H1 (cell line): ENCODE data around the gene THUMPD2.

Experiments used
- ASH2L ChIP-seq: fragments of 200-600, 300-600 bp; sonication (generic); IDR thresholded peaks from one replicate; pipeline ENCODE4 v1.7.1; 2017; ENCODE audit warnings: low read length
- ATF3 ChIP-seq: IDR thresholded peaks from 2 replicates; pipeline ENCODE4 v1.6.1; 2011; ENCODE audit warnings: low read depth, mild to moderate bottlenecking, low read length; ENCODE audit not compliant: insufficient read depth
- CBX5 ChIP-seq: fragments of 300-800, 300-1000 bp; sonication (generic); IDR thresholded peaks from 2 replicates; pipeline ENCODE4 v1.7.1; 2016; ENCODE audit warnings: antibody characterized with exemption, low read length, low read depth
- CTCF ChIP-seq, 3 experiments: IDR thresholded peaks; 1 replicate in 2 of 3; 2 replicates in 1 of 3; pipeline versions ENCODE4 v1.5.1 to v1.6.1; 2011; ENCODE audit warnings: low read length in 3 of 3, mild to moderate bottlenecking in 3 of 3, inconsistent platforms in 2 of 3, low read depth in 1 of 3, moderate library complexity in 1 of 3; ENCODE audit not compliant: insufficient read depth in 1 of 3; ENCODE audit errors: control extremely low read depth in 1 of 3
- EZH2 ChIP-seq: fragments of 200-600 bp; sonication (generic); IDR thresholded peaks from 2 replicates; pipeline ENCODE4 v1.7.1; 2012; ENCODE audit warnings: low read depth, mild to moderate bottlenecking, moderate library complexity, low read length, inconsistent platforms; ENCODE audit not compliant: severe bottlenecking
- POLR2A ChIP-seq, 2 experiments: IDR thresholded peaks; 1 replicate in 1 of 2; 2 replicates in 1 of 2; pipeline ENCODE4 v1.6.1; 2011; ENCODE audit warnings: low read depth in 2 of 2, low read length in 2 of 2, mild to moderate bottlenecking in 2 of 2; ENCODE audit errors: control extremely low read depth in 1 of 2
- TAF1 ChIP-seq: IDR thresholded peaks from 2 replicates; pipeline ENCODE4 v1.6.1; 2011; ENCODE audit warnings: mild to moderate bottlenecking, low read depth, low read length
- USF2 ChIP-seq: IDR thresholded peaks from 2 replicates; pipeline ENCODE4 v1.6.1; 2011; ENCODE audit warnings: low read length, improper control_type of control experiment
- ZNF274 ChIP-seq: IDR thresholded peaks from 2 replicates; pipeline ENCODE4 v1.7.0; 2012; ENCODE audit warnings: low read length, borderline replicate concordance; ENCODE audit errors: extremely low read depth

- no peak for TF ChIP-seq POLR2A (IDR thresholded peaks at IDR 0.05; ENCODE audit: control extremely low read depth in 1 of 2, low read depth in 2 of 2, low read length in 2 of 2)
- no peak for TF ChIP-seq USF2
- no peak for TF ChIP-seq ZNF274
- no peak for TF ChIP-seq CTCF (IDR thresholded peaks at IDR 0.05; ENCODE audit: control extremely low read depth in 1 of 3, insufficient read depth in 1 of 3, low read depth in 1 of 3, low read length in 3 of 3)
- no peak for TF ChIP-seq CBX5
- no peak for TF ChIP-seq ASH2L
- TF ChIP-seq ATF3: no peak
- no peak for TF ChIP-seq EZH2
- no peak for TF ChIP-seq TAF1
Measured at GRCh38 chr2:39689876-39690275, 89.2 kb downstream of the THUMPD2 start.
